ENCODE measurements around the gene TPK1.
"Not testable (repeated sequence)": the region's sequence is repeated elsewhere in the genome, so short reads cannot be mapped to it uniquely, and the experiment has no call there.

Gene TPK1

GRCh38 chr7:144729226-144729625 lies 106.6 kb downstream of the TPK1 start:
- TF ChIP-seq, protein P1, sequence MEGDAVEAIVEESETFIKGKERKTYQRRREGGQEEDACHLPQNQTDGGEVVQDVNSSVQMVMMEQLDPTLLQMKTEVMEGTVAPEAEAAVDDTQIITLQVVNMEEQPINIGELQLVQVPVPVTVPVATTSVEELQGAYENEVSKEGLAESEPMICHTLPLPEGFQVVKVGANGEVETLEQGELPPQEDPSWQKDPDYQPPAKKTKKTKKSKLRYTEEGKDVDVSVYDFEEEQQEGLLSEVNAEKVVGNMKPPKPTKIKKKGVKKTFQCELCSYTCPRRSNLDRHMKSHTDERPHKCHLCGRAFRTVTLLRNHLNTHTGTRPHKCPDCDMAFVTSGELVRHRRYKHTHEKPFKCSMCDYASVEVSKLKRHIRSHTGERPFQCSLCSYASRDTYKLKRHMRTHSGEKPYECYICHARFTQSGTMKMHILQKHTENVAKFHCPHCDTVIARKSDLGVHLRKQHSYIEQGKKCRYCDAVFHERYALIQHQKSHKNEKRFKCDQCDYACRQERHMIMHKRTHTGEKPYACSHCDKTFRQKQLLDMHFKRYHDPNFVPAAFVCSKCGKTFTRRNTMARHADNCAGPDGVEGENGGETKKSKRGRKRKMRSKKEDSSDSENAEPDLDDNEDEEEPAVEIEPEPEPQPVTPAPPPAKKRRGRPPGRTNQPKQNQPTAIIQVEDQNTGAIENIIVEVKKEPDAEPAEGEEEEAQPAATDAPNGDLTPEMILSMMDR (IDR thresholded peaks at IDR 0.05; ENCODE audit: low read depth, low read length, missing control alignments), result no peak

DNA sequence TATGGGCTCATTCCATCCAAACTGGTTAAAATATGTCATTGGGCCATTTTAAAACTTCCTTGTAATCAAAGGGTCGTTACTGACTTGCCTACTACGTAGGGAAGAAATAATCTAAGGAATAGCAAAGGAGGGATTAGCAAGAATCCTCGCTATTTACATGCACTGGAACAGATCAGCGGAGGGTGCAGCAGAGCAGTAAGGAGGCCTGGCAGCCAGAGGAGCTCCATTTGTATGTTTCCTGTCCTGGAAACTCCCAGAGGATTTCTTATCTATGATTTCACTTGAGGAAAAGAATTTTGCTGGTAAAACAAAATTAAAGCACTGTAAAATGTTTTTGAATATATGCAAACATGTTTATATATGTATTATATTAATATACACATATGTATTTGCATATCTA lies 107.3 kb downstream of the TPK1 start:
- in situ Hi-C loops (cut with HindIII; ENCODE audit: low sequenced_read_pairs), result no loop called here
- no peak overlapping the region for H3K4me3 ChIP-seq (ENCODE audit: low read depth, low read length)
- TF ChIP-seq, protein P1 (IDR thresholded peaks at IDR 0.05; ENCODE audit: low read depth, low read length, missing control alignments), result no peak

More at GRCh38 chr7:144729226-144729625, 106.6 kb downstream of the TPK1 start:
- in situ Hi-C loops (cut with HindIII; ENCODE audit: low sequenced_read_pairs), result no loop called here
- DNase-seq (ENCODE audit: low read depth), result no peak
- no peak overlapping the region for H3K4me3 ChIP-seq (ENCODE audit: low read depth, low read length)

GRCh38 chr7:144726840-144727239 lies 109.0 kb downstream of the TPK1 start:
- DNase-seq (ENCODE audit: low read depth); in situ Hi-C loops (cut with HindIII; ENCODE audit: low sequenced_read_pairs); H3K4me3 ChIP-seq (ENCODE audit: low read depth, low read length): not testable (repeated sequence)

More for the DNA sequence above, 107.3 kb downstream of the TPK1 start:
- DNase-seq (ENCODE audit: low read depth), result no peak

- in situ Hi-C loops (cut with HindIII; ENCODE audit: low sequenced_read_pairs), result no loop called here
- H3K4me3 ChIP-seq (ENCODE audit: low read depth, low read length), result no peak overlapping the region
- DNase-seq (ENCODE audit: low read depth), result no peak
- TF ChIP-seq, protein P1 (IDR thresholded peaks at IDR 0.05; ENCODE audit: low read depth, low read length, missing control alignments), result no peak
Observed at GRCh38 chr7:144725070-144725469, 110.8 kb downstream of the TPK1 start.

DNA sequence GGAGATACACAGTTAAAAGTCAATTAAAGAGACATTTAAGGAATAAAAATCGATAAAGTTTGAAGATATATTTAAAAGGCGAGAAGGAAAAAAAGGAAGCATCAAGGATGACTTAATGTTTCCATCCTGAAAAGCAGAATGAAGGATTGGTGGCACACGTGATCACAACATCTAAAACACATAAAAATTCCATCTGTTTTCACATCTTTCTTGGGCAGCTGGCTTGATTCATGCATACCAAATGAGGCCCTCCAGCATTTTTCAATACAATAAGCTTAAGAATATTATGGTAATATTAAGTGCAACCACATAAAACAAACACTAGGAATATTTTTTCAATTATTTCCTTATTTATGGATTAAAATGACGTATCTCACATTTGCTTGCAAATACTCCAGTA lies 112.6 kb downstream of the TPK1 start:
- in situ Hi-C loops (cut with HindIII; ENCODE audit: low sequenced_read_pairs), result no loop called here
- H3K4me3 ChIP-seq (ENCODE audit: low read depth, low read length), result no peak overlapping the region
- TF ChIP-seq, protein P1 (IDR thresholded peaks at IDR 0.05; ENCODE audit: low read depth, low read length, missing control alignments), result no peak
- DNase-seq (ENCODE audit: low read depth), result no peak

- no peak for DNase-seq (ENCODE audit: low read depth)
- TF ChIP-seq, protein P1 (IDR thresholded peaks at IDR 0.05; ENCODE audit: low read depth, low read length, missing control alignments), result no peak
- in situ Hi-C loops (cut with HindIII; ENCODE audit: low sequenced_read_pairs), result no loop called here
- H3K4me3 ChIP-seq (ENCODE audit: low read depth, low read length), result no peak overlapping the region
Observed at GRCh38 chr7:144720710-144721109, 115.1 kb downstream of the TPK1 start.

- peak; percentile 28 for DNase-seq (ENCODE audit: low read depth)
- TF ChIP-seq, protein P1 (IDR thresholded peaks at IDR 0.05; ENCODE audit: low read depth, low read length, missing control alignments), result no peak
- no peak overlapping the region for H3K4me3 ChIP-seq (ENCODE audit: low read depth, low read length)
- in situ Hi-C loops (cut with HindIII; ENCODE audit: low sequenced_read_pairs), result no loop called here
Observed at GRCh38 chr7:144720149-144720548, 115.7 kb downstream of the TPK1 start.
